H1 (cell line): ENCODE measurements around the gene ZHX3. TPM values are rescaled to one million over a fixed set of nuclear protein-coding genes. Genes with fewer than 3 reads are reported as not detected.

Source experiments
- CTCF ChIA-PET: fragments of 300-600 bp; sonication (Branson Sonifier 250); formaldehyde crosslinking; loops from one replicate; lab custom pipeline; 2021; ENCODE audit not compliant: partially characterized antibody; lab: Charles Lee
- POLR2A ChIA-PET: fragments of 300-600 bp; sonication (Branson Sonifier 250); formaldehyde crosslinking; loops from one replicate; lab custom pipeline; 2021; ENCODE audit warnings: inconsistent platforms; ENCODE audit not compliant: partially characterized antibody; lab: Charles Lee
- DNase-seq, 2 experiments: peaks; one replicate each; pipeline versions ENCODE4 v3.0.0 to v3.0.0-alpha.2; 2010 to 2022; ENCODE audit warnings: low spot score in 2 of 2, low read depth in 1 of 2, mixed read lengths in 1 of 2
- FAIRE-seq: peaks from 2 replicates; lab custom pipeline; 2011; peaks lifted over from hg19 to GRCh38; lab: Jason Lieb, UNC
- H2AFZ ChIP-seq: 2 replicates; pipeline ENCODE4 v1.8.1; 2012; ENCODE audit warnings: low read length, inconsistent platforms
- H2AK5ac ChIP-seq: 2 replicates; pipeline ENCODE4 v1.6.1; 2013; ENCODE audit warnings: low read depth, low read length
- H2BK120ac ChIP-seq: replicated peaks from 2 replicates; pipeline ENCODE3; 2013; ENCODE audit warnings: low read depth, low read length, inconsistent platforms
- H2BK12ac ChIP-seq: 2 replicates; pipeline ENCODE4 v1.6.1; 2013; ENCODE audit warnings: low read depth, low read length
- H2BK15ac ChIP-seq: 2 replicates; pipeline ENCODE4 v1.6.1; 2013; ENCODE audit warnings: low read length
- H2BK20ac ChIP-seq: 2 replicates; pipeline ENCODE4 v1.6.1; 2013; ENCODE audit warnings: low read length
- H2BK5ac ChIP-seq: 2 replicates; pipeline ENCODE4 v1.6.1; 2013; ENCODE audit warnings: low read depth, low read length
- H3K14ac ChIP-seq: 2 replicates; pipeline ENCODE4 v1.6.1; 2013; ENCODE audit warnings: inconsistent platforms; ENCODE audit not compliant: insufficient read length
- H3K18ac ChIP-seq: 2 replicates; pipeline ENCODE4 v1.6.1; 2013; ENCODE audit warnings: low read length; ENCODE audit errors: extremely low read depth
- H3K23ac ChIP-seq: 2 replicates; pipeline ENCODE4 v1.6.1; 2013; ENCODE audit warnings: inconsistent platforms; ENCODE audit not compliant: insufficient read length
- H3K23me2 ChIP-seq: 2 replicates; pipeline ENCODE4 v1.6.1; 2013; ENCODE audit warnings: low read depth, low read length
- H3K27ac ChIP-seq: 2 replicates; pipeline ENCODE4 v1.6.1; 2011; ENCODE audit warnings: low read depth, low read length, inconsistent platforms
- H3K27me3 ChIP-seq, 4 experiments: replicated peaks in 1 of 4; 1 replicate in 1 of 4; 2 replicates in 3 of 4; pipeline versions ENCODE4 v1.6.1 to v1.8.1; 2011 to 2013; ENCODE audit warnings: low read length in 3 of 4, mild to moderate bottlenecking in 3 of 4, inconsistent platforms in 2 of 4, mixed read lengths in 2 of 4, moderate library complexity in 1 of 4; ENCODE audit not compliant: control insufficient read depth in 3 of 4, insufficient read depth in 3 of 4; ENCODE audit errors: extremely low read depth in 1 of 4
- H3K36me3 ChIP-seq, 4 experiments: 2 replicates each; pipeline versions ENCODE4 v1.6.1 to v1.8.1; 2011 to 2013; ENCODE audit warnings: mild to moderate bottlenecking in 4 of 4, low read length in 3 of 4, moderate library complexity in 2 of 4, control low read depth in 1 of 4, inconsistent platforms in 1 of 4; ENCODE audit not compliant: insufficient read depth in 4 of 4, control insufficient read depth in 2 of 4
- H3K4ac ChIP-seq: replicated peaks from 2 replicates; pipeline ENCODE3; 2013; ENCODE audit warnings: low read length, low read depth, mixed read lengths, inconsistent platforms; ENCODE audit not compliant: insufficient read length
- H3K4me1 ChIP-seq, 4 experiments: replicated peaks in 1 of 4; 1 replicate in 1 of 4; 2 replicates in 3 of 4; pipeline versions ENCODE4 v1.6.1 to v1.8.1; 2011 to 2013; ENCODE audit warnings: low read length in 3 of 4, inconsistent platforms in 2 of 4, mixed read lengths in 1 of 4; ENCODE audit not compliant: insufficient read depth in 4 of 4, control insufficient read depth in 3 of 4
- H3K4me2 ChIP-seq, 2 experiments: 2 replicates each; pipeline versions ENCODE4 v1.6.1 to v1.8.1; 2011 to 2013; ENCODE audit warnings: low read depth in 2 of 2, low read length in 2 of 2, control low read depth in 1 of 2, inconsistent platforms in 1 of 2, mild to moderate bottlenecking in 1 of 2; ENCODE audit not compliant: insufficient read depth in 1 of 2
- H3K4me3 ChIP-seq, 4 experiments: fragments of 200-600, 300-600 bp in 1 of 4; sonication (generic), shearing (Covaris generic), sonication (Bioruptor Twin) in 1 of 4; 2 replicates each; pipeline versions ENCODE4 v1.5.1 to v1.8.1; 2011 to 2016; ENCODE audit warnings: low read length in 4 of 4, low read depth in 3 of 4, control low read depth in 2 of 4, inconsistent platforms in 2 of 4, mild to moderate bottlenecking in 2 of 4, mixed read lengths in 1 of 4, moderate library complexity in 1 of 4; ENCODE audit not compliant: insufficient read depth in 2 of 4; ENCODE audit errors: extremely low read depth in 1 of 4
- H3K56ac ChIP-seq: replicated peaks from 2 replicates; pipeline ENCODE3; 2013; ENCODE audit warnings: low read depth, mild to moderate bottlenecking, mixed read lengths, low read length, inconsistent platforms; ENCODE audit not compliant: insufficient read length
- H3K79me1 ChIP-seq: 2 replicates; pipeline ENCODE4 v1.6.1; 2013; ENCODE audit warnings: low read depth, low read length, control low read depth
- H3K79me2 ChIP-seq, 2 experiments: 2 replicates each; pipeline versions ENCODE4 v1.6.1 to v1.8.1; 2012 to 2013; ENCODE audit warnings: low read length in 2 of 2, mild to moderate bottlenecking in 2 of 2, inconsistent platforms in 1 of 2; ENCODE audit not compliant: insufficient read depth in 2 of 2, control insufficient read depth in 1 of 2
- H3K9ac ChIP-seq, 4 experiments: replicated peaks in 1 of 4; 1 replicate in 1 of 4; 2 replicates in 3 of 4; pipeline versions ENCODE4 v1.6.1 to v1.8.1; 2011 to 2013; ENCODE audit warnings: low read depth in 3 of 4, low read length in 3 of 4, control low read depth in 2 of 4, mild to moderate bottlenecking in 2 of 4, moderate library complexity in 2 of 4, inconsistent platforms in 1 of 4; ENCODE audit errors: extremely low read depth in 1 of 4
- H3K9me3 ChIP-seq, 2 experiments: 2 replicates each; pipeline versions ENCODE4 v1.6.1 to v1.8.1; 2012 to 2013; ENCODE audit warnings: mild to moderate bottlenecking in 2 of 2, moderate library complexity in 2 of 2, control low read depth in 1 of 2, inconsistent platforms in 1 of 2, low read depth in 1 of 2, low read length in 1 of 2, mixed read lengths in 1 of 2; ENCODE audit not compliant: insufficient read depth in 2 of 2
- H4K20me1 ChIP-seq, 2 experiments: replicated peaks in 1 of 2; 2 replicates each; pipeline versions ENCODE3 to v1.8.1; 2011 to 2013; ENCODE audit warnings: inconsistent platforms in 2 of 2, low read length in 2 of 2, mild to moderate bottlenecking in 1 of 2; ENCODE audit not compliant: insufficient read depth in 2 of 2, control insufficient read depth in 1 of 2
- H4K5ac ChIP-seq: 2 replicates; pipeline ENCODE4 v1.6.1; 2013; ENCODE audit warnings: low read length, low read depth, mixed read lengths, inconsistent platforms; ENCODE audit not compliant: insufficient read length
- H4K8ac ChIP-seq: 2 replicates; pipeline ENCODE4 v1.8.0; 2013; ENCODE audit warnings: mild to moderate bottlenecking, moderate library complexity, low read length, inconsistent platforms; ENCODE audit not compliant: insufficient read depth; ENCODE audit errors: extremely low read depth
- H4K91ac ChIP-seq: replicated peaks from 2 replicates; pipeline ENCODE3; 2013; ENCODE audit warnings: low read length, mixed read lengths, inconsistent platforms; ENCODE audit not compliant: insufficient read length
- BCL11A ChIP-seq, 2 experiments: IDR thresholded peaks; one replicate each; pipeline ENCODE4 v1.6.1; 2011; ENCODE audit warnings: low read depth in 2 of 2, low read length in 2 of 2, mild to moderate bottlenecking in 2 of 2
- CBX8 ChIP-seq: fragments of 300-800, 300-1000 bp; sonication (generic); IDR thresholded peaks from 2 replicates; pipeline ENCODE4 v1.7.1; 2016; ENCODE audit warnings: low read depth, low read length, borderline replicate concordance
- EGR1 ChIP-seq: IDR thresholded peaks from 2 replicates; pipeline ENCODE4 v1.6.1; 2011; ENCODE audit warnings: low read depth, low read length, borderline replicate concordance
- NRF1 ChIP-seq: IDR thresholded peaks from 2 replicates; pipeline ENCODE4 v1.6.1; 2011; ENCODE audit warnings: mild to moderate bottlenecking, low read depth, low read length, improper control_type of control experiment
- PHF8 ChIP-seq: fragments of 200-600 bp; sonication (generic); conservative IDR thresholded peaks from 2 replicates; pipeline ENCODE4 v1.7.1; 2012; ENCODE audit warnings: low read depth, mild to moderate bottlenecking, inconsistent platforms, low read length, moderate library complexity
- RFX5 ChIP-seq: IDR thresholded peaks from 2 replicates; pipeline ENCODE4 v1.6.1; 2011; ENCODE audit warnings: low read depth, low read length, improper control_type of control experiment, borderline replicate concordance
- RXRA ChIP-seq: IDR thresholded peaks from 2 replicates; pipeline ENCODE4 v1.6.1; 2011; ENCODE audit warnings: low read depth, mild to moderate bottlenecking, low read length, moderate library complexity; ENCODE audit not compliant: insufficient read depth
- SP2 ChIP-seq: IDR thresholded peaks from 2 replicates; pipeline ENCODE4 v1.6.1; 2012; ENCODE audit warnings: mild to moderate bottlenecking, low read length, inconsistent platforms
- SUZ12 ChIP-seq: fragments of 200-600 bp; sonication (generic); IDR thresholded peaks from 2 replicates; pipeline ENCODE4 v1.6.1; 2012; ENCODE audit warnings: mild to moderate bottlenecking, inconsistent platforms, low read length, moderate library complexity, mixed read lengths
- YY1 ChIP-seq: IDR thresholded peaks from 2 replicates; pipeline ENCODE4 v1.6.1; 2011; ENCODE audit warnings: low read depth, mild to moderate bottlenecking, low read length
- ZNF274 ChIP-seq: IDR thresholded peaks from 2 replicates; pipeline ENCODE4 v1.7.0; 2012; ENCODE audit warnings: low read length, borderline replicate concordance; ENCODE audit errors: extremely low read depth
- WGBS, 2 experiments: shearing (Covaris generic) in 1 of 2; methylation state at CpG; one replicate each; pipeline versions ENCODE4 v1.1.6 to v1.1.7; 2013 to 2015; ENCODE audit warnings: low lambda C conversion rate in 2 of 2, mixed read lengths in 2 of 2, inconsistent platforms in 1 of 2, low coverage in 1 of 2, missing lambda C conversion rate in 1 of 2; ENCODE audit not compliant: insufficient replicate concordance in 2 of 2, insufficient coverage in 1 of 2, insufficient read length in 1 of 2; ENCODE audit errors: extremely low coverage in 1 of 2, missing lambda C conversion rate in 1 of 2; 5-methylcytosine and 5-hydroxymethylcytosine counted together
- polyA plus RNA-seq, 7 experiments: library from polyadenylated mRNA; depleted of rRNA in 3 of 7; stranded (reverse) in 5 of 7; unstranded in 2 of 7; fragments of >200 nt in 5 of 7; fragments of 200-250 nt in 2 of 7; gene quantifications; 1 replicate in 5 of 7; 2 replicates in 1 of 7; 4 replicates in 1 of 7; pipeline versions ENCODE4 v1.2.1 to v1.2.3, GENCODE V29; 2011 to 2013; ENCODE audit warnings: missing spikeins in 2 of 7, mixed read lengths in 2 of 7
- total RNA-seq: library from RNA; stranded (reverse); fragmentation: NEBNext Ultra II Directional; extraction: Animal tissue kit (Norgen Biotek cat#: 25700); gene quantifications from 2 replicates; pipeline ENCODE4 v1.2.1, GENCODE V29; 2021
- TF ChIP-seq, protein P1 (sequence below): IDR thresholded peaks from 2 replicates; pipeline ENCODE4 v1.6.1; 2011; ENCODE audit warnings: low read depth, mild to moderate bottlenecking, low read length; ENCODE audit not compliant: insufficient read depth

Gene ZHX3
- total and polyA plus RNA-seq, 2 of the 8 experiments (the other 6 are each of a cell fraction or from before 2014, with no cell fraction given) = 1.00 to 7.8 TPM

DNA sequence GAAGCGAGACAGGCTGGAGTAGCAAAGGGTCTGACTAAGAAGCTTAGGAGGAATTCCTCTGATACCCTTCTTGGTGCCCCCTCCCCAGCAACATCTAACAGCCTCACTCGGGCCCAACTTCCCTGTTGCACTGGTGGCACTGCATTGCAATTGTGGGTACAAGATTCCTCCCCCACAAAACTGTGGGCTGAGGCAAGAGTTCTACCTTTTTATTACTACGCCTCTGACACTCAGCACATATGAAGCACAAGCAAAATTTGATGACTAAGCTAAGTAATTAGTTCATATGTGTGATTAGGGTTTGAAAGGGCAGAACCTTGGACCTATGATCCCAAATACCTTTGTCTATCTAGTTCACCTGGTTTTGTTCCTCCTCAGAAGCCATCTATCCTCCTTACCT, 83.5 kb downstream of the ZHX3 start:
- H3K56ac ChIP-seq = no peak overlapping the region
- no peak overlapping the region for H3K4ac ChIP-seq
- no peaks in the 10 kb centered on the region for H3K79me1 ChIP-seq
- no peaks in the 10 kb centered on the region for H3K79me2 ChIP-seq
- no peak overlapping the region for H2BK120ac ChIP-seq
- no peaks in the 10 kb centered on the region for H3K27me3 ChIP-seq
- H3K9me3 ChIP-seq = no peaks in the 10 kb centered on the region
- no peak overlapping the region for H2BK15ac ChIP-seq
- ChIA-PET CTCF (interaction anchor here (1.0 to 2.4 kb wide), 7 partner anchors 10 to 175 kb away, joined by 3 to 15 read pairs (median 3); partner anchors contain the start of gene LPIN3), POLR2A (no interaction called here)
- no peak overlapping the region for H3K4me2 ChIP-seq
- no peak overlapping the region for H4K91ac ChIP-seq
- H3K4me3 ChIP-seq = no peak overlapping the region
- H3K23me2 ChIP-seq = no peaks in the 10 kb centered on the region
- no peak overlapping the region for H3K23ac ChIP-seq
- no peak overlapping the region for H4K5ac ChIP-seq
- 92% methylated on average over 3 of the region's 3 CpGs; no CpG with 5 or more reads in 1 of the 2 experiments for WGBS, 2 experiments
- no peak overlapping the region for H3K27ac ChIP-seq
- no peak overlapping the region for H2BK12ac ChIP-seq
- TF ChIP-seq, protein P1, sequence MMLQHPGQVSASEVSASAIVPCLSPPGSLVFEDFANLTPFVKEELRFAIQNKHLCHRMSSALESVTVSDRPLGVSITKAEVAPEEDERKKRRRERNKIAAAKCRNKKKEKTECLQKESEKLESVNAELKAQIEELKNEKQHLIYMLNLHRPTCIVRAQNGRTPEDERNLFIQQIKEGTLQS = no peak
- TF ChIP-seq BCL11A (IDR thresholded peaks at IDR 0.05; ENCODE audit: low read depth in 2 of 2, low read length in 2 of 2) = no peak
- no peak for TF ChIP-seq SP2
- TF ChIP-seq PHF8 = no peak
- TF ChIP-seq YY1 = no peak
- TF ChIP-seq EGR1 = no peak
- TF ChIP-seq RXRA = no peak
- no peak for TF ChIP-seq SUZ12
- TF ChIP-seq RFX5 = no peak
- TF ChIP-seq CBX8 = no peak
- no peak for TF ChIP-seq ZNF274
- TF ChIP-seq NRF1 = no peak
- H3K4me1 ChIP-seq = no peaks in the 10 kb centered on the region
- no peaks in the 10 kb centered on the region for H3K36me3 ChIP-seq
- H4K20me1 ChIP-seq = no peaks in the 10 kb centered on the region
- H3K18ac ChIP-seq = no peak overlapping the region
- FAIRE-seq = no peak
- H3K14ac ChIP-seq = no peak overlapping the region
- no peak for DNase-seq
- H2BK20ac ChIP-seq = no peak overlapping the region
- no peak overlapping the region for H2AK5ac ChIP-seq
- no peak overlapping the region for H3K9ac ChIP-seq
- no peak overlapping the region for H2BK5ac ChIP-seq
- no peak overlapping the region for H4K8ac ChIP-seq
- no peak overlapping the region for H2AFZ ChIP-seq
